ENCODE results near the gene ZNF319. TPM values are rescaled to one million over a fixed set of nuclear protein-coding genes. Genes with fewer than 3 reads are reported as not detected.

Gene ZNF319
- total and polyA plus RNA-seq, 2 of the 8 experiments (the other 6 are each of a cell fraction or from before 2014, with no cell fraction given): 3.3 to 5.5 TPM

DNA sequence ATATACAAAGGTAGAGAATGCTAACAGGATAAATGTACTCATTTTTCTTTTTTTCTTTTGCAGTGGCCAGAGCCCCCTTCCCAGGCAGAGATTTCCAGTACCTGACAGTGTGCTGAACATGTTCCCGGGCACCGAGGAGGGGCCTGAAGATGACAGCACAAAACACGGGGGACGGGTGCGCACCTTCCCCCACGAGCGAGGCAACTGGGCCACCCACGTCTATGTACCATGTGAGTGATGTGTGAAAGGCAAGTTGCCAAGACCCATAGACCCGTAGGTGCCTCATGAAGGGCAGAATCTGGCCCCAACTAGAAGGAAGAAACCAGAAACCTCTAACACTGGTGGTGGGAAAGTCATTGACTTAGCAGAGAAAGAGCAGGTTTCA is 1.9 kb upstream of the ZNF319 start (continued):
- TF ChIP-seq NRF1 (IDR thresholded peaks at IDR 0.05; ENCODE audit: low read depth, low read length) (no peak), SP1 (IDR thresholded peaks at IDR 0.05; ENCODE audit: low read depth, low read length) (no peak), TCF12 (IDR thresholded peaks at IDR 0.05; ENCODE audit: low read depth, low read length) (no peak), FOSL1 (IDR thresholded peaks at IDR 0.05; ENCODE audit: insufficient read depth, low read depth, low read length) (no peak)
- TF ChIP-seq, protein P1, sequence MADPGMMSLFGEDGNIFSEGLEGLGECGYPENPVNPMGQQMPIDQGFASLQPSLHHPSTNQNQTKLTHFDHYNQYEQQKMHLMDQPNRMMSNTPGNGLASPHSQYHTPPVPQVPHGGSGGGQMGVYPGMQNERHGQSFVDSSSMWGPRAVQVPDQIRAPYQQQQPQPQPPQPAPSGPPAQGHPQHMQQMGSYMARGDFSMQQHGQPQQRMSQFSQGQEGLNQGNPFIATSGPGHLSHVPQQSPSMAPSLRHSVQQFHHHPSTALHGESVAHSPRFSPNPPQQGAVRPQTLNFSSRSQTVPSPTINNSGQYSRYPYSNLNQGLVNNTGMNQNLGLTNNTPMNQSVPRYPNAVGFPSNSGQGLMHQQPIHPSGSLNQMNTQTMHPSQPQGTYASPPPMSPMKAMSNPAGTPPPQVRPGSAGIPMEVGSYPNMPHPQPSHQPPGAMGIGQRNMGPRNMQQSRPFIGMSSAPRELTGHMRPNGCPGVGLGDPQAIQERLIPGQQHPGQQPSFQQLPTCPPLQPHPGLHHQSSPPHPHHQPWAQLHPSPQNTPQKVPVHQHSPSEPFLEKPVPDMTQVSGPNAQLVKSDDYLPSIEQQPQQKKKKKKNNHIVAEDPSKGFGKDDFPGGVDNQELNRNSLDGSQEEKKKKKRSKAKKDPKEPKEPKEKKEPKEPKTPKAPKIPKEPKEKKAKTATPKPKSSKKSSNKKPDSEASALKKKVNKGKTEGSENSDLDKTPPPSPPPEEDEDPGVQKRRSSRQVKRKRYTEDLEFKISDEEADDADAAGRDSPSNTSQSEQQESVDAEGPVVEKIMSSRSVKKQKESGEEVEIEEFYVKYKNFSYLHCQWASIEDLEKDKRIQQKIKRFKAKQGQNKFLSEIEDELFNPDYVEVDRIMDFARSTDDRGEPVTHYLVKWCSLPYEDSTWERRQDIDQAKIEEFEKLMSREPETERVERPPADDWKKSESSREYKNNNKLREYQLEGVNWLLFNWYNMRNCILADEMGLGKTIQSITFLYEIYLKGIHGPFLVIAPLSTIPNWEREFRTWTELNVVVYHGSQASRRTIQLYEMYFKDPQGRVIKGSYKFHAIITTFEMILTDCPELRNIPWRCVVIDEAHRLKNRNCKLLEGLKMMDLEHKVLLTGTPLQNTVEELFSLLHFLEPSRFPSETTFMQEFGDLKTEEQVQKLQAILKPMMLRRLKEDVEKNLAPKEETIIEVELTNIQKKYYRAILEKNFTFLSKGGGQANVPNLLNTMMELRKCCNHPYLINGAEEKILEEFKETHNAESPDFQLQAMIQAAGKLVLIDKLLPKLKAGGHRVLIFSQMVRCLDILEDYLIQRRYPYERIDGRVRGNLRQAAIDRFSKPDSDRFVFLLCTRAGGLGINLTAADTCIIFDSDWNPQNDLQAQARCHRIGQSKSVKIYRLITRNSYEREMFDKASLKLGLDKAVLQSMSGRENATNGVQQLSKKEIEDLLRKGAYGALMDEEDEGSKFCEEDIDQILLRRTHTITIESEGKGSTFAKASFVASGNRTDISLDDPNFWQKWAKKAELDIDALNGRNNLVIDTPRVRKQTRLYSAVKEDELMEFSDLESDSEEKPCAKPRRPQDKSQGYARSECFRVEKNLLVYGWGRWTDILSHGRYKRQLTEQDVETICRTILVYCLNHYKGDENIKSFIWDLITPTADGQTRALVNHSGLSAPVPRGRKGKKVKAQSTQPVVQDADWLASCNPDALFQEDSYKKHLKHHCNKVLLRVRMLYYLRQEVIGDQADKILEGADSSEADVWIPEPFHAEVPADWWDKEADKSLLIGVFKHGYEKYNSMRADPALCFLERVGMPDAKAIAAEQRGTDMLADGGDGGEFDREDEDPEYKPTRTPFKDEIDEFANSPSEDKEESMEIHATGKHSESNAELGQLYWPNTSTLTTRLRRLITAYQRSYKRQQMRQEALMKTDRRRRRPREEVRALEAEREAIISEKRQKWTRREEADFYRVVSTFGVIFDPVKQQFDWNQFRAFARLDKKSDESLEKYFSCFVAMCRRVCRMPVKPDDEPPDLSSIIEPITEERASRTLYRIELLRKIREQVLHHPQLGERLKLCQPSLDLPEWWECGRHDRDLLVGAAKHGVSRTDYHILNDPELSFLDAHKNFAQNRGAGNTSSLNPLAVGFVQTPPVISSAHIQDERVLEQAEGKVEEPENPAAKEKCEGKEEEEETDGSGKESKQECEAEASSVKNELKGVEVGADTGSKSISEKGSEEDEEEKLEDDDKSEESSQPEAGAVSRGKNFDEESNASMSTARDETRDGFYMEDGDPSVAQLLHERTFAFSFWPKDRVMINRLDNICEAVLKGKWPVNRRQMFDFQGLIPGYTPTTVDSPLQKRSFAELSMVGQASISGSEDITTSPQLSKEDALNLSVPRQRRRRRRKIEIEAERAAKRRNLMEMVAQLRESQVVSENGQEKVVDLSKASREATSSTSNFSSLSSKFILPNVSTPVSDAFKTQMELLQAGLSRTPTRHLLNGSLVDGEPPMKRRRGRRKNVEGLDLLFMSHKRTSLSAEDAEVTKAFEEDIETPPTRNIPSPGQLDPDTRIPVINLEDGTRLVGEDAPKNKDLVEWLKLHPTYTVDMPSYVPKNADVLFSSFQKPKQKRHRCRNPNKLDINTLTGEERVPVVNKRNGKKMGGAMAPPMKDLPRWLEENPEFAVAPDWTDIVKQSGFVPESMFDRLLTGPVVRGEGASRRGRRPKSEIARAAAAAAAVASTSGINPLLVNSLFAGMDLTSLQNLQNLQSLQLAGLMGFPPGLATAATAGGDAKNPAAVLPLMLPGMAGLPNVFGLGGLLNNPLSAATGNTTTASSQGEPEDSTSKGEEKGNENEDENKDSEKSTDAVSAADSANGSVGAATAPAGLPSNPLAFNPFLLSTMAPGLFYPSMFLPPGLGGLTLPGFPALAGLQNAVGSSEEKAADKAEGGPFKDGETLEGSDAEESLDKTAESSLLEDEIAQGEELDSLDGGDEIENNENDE (IDR thresholded peaks at IDR 0.05; ENCODE audit: insufficient replicate concordance, low read length): no peak
